Fibroblast of villous mesenchyme (primary cell): ENCODE data around the gene PACSIN1. TPM values are rescaled to one million over a fixed set of nuclear protein-coding genes. Genes with fewer than 3 reads are reported as not detected.

Experiments used
- DNase-seq: peaks from one replicate; pipeline ENCODE4 v3.0.0-alpha.2; 2010; ENCODE audit warnings: low read depth
- H3K4me3 ChIP-seq: 2 replicates; pipeline ENCODE4 v1.5.1; 2011; ENCODE audit warnings: low read depth, mild to moderate bottlenecking, low read length
- CTCF ChIP-seq: IDR thresholded peaks from 2 replicates; pipeline ENCODE4 v1.5.1; 2012; ENCODE audit warnings: low read depth, mild to moderate bottlenecking, low read length; ENCODE audit not compliant: insufficient read depth
- total RNA-seq: library from RNA; depleted of rRNA; stranded (reverse); fragments of >200 nt; gene quantifications from 2 replicates; pipeline ENCODE4 v1.2.3, GENCODE V29; 2012

Gene PACSIN1
- total RNA-seq, 1 donor = under 0.01 TPM

- DNase-seq = peak; percentile 95
- no peak for TF ChIP-seq CTCF
Observed at GRCh38 chr6:34425498-34426410, 40.1 kb upstream of the PACSIN1 start, which contains the start of gene RPS10. TSS of gene RPS10 (minus strand) at chr6:34426069. CDS start at chr6:34425221, 848 bp downstream.

GRCh38 chr6:34435916-34436315 is 30.0 kb upstream of the PACSIN1 start:
- no peak for TF ChIP-seq CTCF
- no peak for DNase-seq
- H3K4me3 ChIP-seq = no peak overlapping the region

More at GRCh38 chr6:34425498-34426410, 40.1 kb upstream of the PACSIN1 start, which contains the start of gene RPS10:
- H3K4me3 ChIP-seq = peak within 1 kb of the TSS; percentile 98

GRCh38 chr6:34436803-34437643 is 28.9 kb upstream of the PACSIN1 start:
- DNase-seq = no peak
- no peak for TF ChIP-seq CTCF
- no peak overlapping the region for H3K4me3 ChIP-seq

GRCh38 chr6:34437644-34437970 is 28.3 kb upstream of the PACSIN1 start:
- no peak for DNase-seq
- no peak for TF ChIP-seq CTCF

GRCh38 chr6:34438705-34439104 is 27.2 kb upstream of the PACSIN1 start:
- DNase-seq = no peak
- TF ChIP-seq CTCF = no peak
- no peak overlapping the region for H3K4me3 ChIP-seq

More at GRCh38 chr6:34437644-34437970, 28.3 kb upstream of the PACSIN1 start:
- no peak overlapping the region for H3K4me3 ChIP-seq

GRCh38 chr6:34439442-34439841 is 26.4 kb upstream of the PACSIN1 start:
- no peak for TF ChIP-seq CTCF
- no peak overlapping the region for H3K4me3 ChIP-seq
- no peak for DNase-seq
